ENCODE data around the gene PLIN4. TPM values are rescaled to one million over a fixed set of nuclear protein-coding genes. Genes with fewer than 3 reads are reported as not detected.

The PLIN4 gene
- total and polyA plus RNA-seq, 9 of the 15 experiments (the other 6 are each of a cell fraction or from before 2014, with no cell fraction given) = 0.04 to 0.16 (median 0.07) TPM; not detected in 3

DNA sequence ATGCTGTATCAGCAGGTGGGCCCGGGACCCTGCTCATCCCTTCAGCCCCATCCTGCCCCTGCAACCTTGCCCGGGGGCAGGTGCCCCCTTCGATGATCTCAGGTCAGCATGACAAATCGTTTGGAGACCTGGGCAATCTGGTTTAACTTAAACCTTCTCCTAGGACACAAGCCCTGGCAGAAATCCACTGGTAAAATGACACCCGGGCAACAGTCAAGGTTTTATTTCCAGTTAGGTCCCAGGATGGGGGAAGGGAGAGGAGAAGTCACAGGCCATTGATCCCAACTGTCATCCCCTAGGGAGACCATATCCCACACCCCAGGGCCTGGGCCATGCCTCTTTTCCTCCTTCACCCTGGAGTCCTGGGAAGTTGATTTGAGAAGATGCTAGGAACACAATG lies 18.5 kb upstream of the PLIN4 start:
- ChIA-PET CTCF (ENCODE audit: low intra/inter-chr PET ratio) (no interaction called here), POLR2A (interaction anchor here (0.8 kb wide), 1 partner anchor 83 kb away, joined by 4 read pairs; no protein-coding TSS in a partner anchor)
- FAIRE-seq (no peak), ATAC-seq (no peak), DNase-seq (ENCODE audit: extremely low read depth in 1 of 4, low spot score in 3 of 4) (no peak)
- Histone ChIP-seq H3K4me1 (replicated peaks in 1 of 2; ENCODE audit: control insufficient read depth in 2 of 2, insufficient read depth in 2 of 2, low read length in 2 of 2) (peaks cover 14 to 41% of the 10 kb centered on the region in 2 experiments; a peak in 4 of 5 replicates), H3K27me3 (ENCODE audit: control insufficient read depth in 2 of 2, insufficient read depth in 2 of 2, low read length in 2 of 2) (peaks cover 0 to 3% of the 10 kb centered on the region in 2 experiments; a peak in 3 of 5 replicates), H4K20me1 (replicated peaks; ENCODE audit: control insufficient read depth, insufficient read depth, low read length) (no peaks in the 10 kb centered on the region), H2AFZ (ENCODE audit: low read depth, low read length) (no peak overlapping the region), H3K36me3 (ENCODE audit: control insufficient read depth, insufficient read depth, low read length) (peaks cover 9% of the 10 kb centered on the region; the same call in 1 of the 3 replicates), H3K27ac (ENCODE audit: extremely low read depth, low read depth, low read length) (no peak overlapping the region), H3K9me1 (ENCODE audit: control insufficient read depth, insufficient read depth, low read length) (no peaks in the 10 kb centered on the region), H3K79me2 (ENCODE audit: control insufficient read depth, insufficient read depth, low read length) (peaks cover 33% of the 10 kb centered on the region; the same call in 2 of the 3 replicates), H3K9me3 (replicated peaks; ENCODE audit: control insufficient read depth, insufficient read depth, low read depth, low read length) (no peaks in the 10 kb centered on the region), H3K9ac (ENCODE audit: insufficient read depth in 1 of 2, low read depth in 2 of 2, low read length in 2 of 2) (peak overlapping the region in 1 of 2 experiments; percentile 49; a peak in 1 of 4 replicates), H3K4me3 (no peak overlapping the region), H3K4me2 (ENCODE audit: insufficient read depth, low read length) (no peak overlapping the region)
- intact Hi-C loops (cut with micrococcal nuclease) = no loop called here
- 58% methylated on average over 5 of the region's 5 CpGs for WGBS (ENCODE audit: insufficient coverage, low coverage, missing lambda C conversion rate)
- BruUV-seq (replicated peaks) = no TSS peak
- TF ChIP-seq, protein P1, sequence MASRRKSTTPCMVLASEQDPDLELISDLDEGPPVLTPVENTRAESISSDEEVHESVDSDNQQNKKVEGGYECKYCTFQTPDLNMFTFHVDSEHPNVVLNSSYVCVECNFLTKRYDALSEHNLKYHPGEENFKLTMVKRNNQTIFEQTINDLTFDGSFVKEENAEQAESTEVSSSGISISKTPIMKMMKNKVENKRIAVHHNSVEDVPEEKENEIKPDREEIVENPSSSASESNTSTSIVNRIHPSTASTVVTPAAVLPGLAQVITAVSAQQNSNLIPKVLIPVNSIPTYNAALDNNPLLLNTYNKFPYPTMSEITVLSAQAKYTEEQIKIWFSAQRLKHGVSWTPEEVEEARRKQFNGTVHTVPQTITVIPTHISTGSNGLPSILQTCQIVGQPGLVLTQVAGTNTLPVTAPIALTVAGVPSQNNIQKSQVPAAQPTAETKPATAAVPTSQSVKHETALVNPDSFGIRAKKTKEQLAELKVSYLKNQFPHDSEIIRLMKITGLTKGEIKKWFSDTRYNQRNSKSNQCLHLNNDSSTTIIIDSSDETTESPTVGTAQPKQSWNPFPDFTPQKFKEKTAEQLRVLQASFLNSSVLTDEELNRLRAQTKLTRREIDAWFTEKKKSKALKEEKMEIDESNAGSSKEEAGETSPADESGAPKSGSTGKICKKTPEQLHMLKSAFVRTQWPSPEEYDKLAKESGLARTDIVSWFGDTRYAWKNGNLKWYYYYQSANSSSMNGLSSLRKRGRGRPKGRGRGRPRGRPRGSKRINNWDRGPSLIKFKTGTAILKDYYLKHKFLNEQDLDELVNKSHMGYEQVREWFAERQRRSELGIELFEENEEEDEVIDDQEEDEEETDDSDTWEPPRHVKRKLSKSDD (conservative IDR thresholded peaks at IDR 0.05; ENCODE audit: low read length) = no peak
- TF ChIP-seq, protein P2, sequence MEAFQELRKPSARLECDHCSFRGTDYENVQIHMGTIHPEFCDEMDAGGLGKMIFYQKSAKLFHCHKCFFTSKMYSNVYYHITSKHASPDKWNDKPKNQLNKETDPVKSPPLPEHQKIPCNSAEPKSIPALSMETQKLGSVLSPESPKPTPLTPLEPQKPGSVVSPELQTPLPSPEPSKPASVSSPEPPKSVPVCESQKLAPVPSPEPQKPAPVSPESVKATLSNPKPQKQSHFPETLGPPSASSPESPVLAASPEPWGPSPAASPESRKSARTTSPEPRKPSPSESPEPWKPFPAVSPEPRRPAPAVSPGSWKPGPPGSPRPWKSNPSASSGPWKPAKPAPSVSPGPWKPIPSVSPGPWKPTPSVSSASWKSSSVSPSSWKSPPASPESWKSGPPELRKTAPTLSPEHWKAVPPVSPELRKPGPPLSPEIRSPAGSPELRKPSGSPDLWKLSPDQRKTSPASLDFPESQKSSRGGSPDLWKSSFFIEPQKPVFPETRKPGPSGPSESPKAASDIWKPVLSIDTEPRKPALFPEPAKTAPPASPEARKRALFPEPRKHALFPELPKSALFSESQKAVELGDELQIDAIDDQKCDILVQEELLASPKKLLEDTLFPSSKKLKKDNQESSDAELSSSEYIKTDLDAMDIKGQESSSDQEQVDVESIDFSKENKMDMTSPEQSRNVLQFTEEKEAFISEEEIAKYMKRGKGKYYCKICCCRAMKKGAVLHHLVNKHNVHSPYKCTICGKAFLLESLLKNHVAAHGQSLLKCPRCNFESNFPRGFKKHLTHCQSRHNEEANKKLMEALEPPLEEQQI (IDR thresholded peaks at IDR 0.05) = no peak
- TF ChIP-seq PCBP2 (IDR thresholded peaks at IDR 0.05; ENCODE audit: low read depth, low read length, poor library complexity, severe bottlenecking) = no peak
- in situ Hi-C loops (cut with MboI) = no loop called here

Measured in K562 (cell line).